Stimulated activated CD8-positive, alpha-beta memory T cell treated with anti-CD3 and anti-CD28 coated beads, Interleukin-15, amount 100 ng/mL, for 48 hours (primary cell): ENCODE measurements around the gene LNX1.
A peak's percentile ranks its signal among the peaks of the same experiment; 100 is the strongest.

ENCODE experiments used
- DNase-seq, 2 donors: peaks; one replicate each; pipeline ENCODE4 v3.0.0-alpha.2; 2020; ENCODE audit warnings: low read depth in 2 of 2

Gene LNX1

DNA sequence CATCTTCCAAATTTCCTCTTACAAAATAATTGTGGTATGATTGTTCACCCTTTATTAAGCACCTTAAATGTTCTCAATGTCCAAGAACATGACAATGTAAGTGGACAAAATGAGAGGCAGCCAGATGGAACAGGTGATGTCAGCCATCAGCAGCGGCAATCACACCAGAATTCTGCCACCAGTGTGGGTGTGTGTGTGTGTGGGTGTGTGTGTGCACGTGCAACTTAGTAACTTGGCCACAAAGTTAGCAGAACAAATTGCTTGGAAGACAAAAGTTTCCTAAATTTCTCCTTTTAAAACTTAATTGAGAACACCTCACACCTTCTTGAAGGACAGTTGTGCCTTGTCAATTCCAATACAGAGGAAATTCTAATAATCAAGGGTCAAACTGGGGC lies 18.7 kb downstream of the LNX1 start:
- DNase-seq: no peak

DNA sequence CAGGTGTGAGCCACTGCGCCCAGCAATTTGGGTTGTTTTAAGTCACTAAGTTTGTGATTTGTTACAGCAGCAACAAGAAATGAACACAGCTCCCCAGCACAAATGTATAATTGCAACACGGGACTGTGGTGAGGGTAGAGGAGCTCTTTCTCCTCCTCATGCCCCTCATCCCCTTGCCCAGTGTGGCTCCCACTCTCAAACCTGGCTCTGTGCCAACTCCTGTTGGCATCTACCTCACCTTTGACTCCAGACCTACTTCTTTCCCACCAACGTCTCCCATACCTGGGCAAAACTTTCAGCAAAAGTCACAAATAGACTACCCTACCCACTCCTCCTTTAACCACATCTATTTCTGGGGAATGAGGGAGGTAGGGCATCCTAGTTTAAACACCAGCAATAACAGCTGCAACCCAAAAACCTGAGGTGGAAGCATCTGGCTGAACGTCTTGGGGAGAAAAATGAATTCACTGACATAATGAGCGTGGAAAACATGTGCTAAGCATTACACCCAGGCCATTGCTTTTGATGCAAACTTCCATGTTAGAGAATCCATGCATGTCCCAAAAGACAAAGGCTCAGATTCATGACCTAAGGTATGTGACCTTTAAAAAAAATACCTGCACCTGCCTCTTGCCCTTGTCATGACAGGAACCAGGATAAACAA lies 19.2 kb downstream of the LNX1 start:
- DNase-seq: no peak

DNA sequence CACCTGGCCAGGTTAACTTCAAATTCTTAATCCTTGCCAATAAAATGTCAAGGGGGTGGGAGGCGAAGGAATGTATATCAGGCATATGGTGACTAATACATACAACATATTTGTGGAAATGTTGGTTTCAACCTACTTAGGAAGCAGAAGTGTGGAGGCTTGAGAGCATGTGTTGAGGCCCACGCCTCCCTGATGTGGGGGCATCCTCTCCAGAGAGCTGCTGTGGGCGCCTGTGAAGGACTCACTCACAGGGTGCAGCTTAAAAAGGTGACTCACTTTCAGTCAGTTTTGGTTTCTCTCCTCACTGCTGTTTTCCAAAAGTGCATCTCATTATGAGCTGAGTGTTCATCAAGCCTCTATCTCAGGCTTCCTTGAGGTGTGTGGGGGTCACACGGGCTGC lies 27.5 kb downstream of the LNX1 start:
- DNase-seq: peak; percentile 13 to 18

DNA sequence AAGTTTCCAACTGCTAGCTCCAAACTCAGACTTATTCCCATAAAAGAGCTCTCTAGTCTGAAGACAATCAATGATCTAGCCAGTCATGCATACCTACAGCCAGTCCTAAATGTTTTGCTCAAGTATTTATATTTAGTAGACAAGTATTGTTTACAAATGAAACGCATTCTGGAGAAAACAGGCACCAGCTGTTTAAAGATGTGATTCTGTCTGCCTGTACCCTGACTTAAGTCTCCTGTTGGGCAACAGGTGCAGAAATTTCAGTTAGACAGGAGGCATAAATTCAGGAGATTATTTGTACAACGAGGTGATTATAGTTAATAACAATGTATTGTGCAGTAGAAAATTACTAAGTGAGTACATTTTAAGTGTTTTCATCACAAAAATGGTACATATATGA lies 28.9 kb downstream of the LNX1 start:
- no peak for DNase-seq

DNA sequence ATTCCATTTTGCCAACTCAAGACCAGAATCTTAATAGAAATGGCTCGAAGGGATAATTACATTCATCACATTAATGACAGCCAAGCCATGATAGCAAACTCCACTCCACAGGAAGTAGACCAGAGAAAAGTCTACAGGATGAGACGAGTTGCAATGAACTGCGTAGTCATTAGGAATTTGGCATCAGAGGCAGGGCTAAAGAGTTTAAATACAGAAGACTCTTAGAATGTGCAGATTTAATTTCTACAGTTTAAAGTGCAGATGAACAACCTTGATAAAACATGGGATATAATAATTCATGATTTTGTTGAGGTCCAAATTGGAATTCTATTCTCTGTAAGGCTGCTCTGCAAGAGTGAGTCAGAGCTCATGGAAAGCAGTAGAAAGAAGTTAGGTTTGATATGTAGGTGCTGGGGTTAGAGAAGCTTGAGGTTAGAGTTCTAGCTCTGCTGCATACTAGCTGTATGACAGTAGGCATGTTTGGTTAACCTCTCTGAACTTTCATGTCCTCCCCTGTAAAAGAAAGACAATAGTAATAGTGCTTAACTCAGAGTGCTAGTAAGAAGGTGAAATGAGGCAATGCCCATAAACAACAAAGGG lies 32.2 kb downstream of the LNX1 start:
- DNase-seq: no peak

DNA sequence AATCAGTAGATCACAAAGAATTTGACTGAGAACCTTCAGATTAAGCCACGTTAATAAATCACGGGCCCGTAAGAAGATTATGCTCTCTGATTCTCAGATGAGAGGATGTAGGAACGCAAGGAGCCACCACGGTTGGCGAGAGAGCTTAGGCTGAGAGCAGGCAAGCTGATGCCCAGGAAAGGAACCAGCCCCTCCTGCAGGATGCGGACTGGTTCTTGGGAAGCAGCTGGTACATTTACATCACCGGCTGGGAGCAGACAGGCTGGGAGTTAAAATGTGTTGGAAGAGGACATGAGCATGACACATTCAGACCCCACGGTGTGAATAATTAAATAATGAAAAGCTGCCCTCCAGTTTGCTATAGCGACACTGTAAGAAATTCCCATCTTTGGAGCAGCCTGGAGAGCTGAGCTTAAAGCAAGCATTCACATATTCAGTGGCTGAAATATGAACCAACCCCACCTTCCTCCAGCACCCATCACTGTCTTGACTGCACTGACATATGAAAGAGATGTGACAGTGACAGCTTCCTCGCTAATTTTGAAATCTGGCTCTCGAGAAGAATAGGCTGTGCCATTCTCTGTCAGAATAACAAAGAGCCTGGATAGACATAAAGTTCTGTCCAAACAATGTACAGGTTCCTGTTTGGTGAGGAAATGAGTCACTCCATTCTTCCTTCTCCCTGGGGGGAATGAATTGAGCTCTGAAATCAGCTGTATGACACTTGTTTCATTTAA lies 33.1 kb downstream of the LNX1 start:
- no peak for DNase-seq

DNA sequence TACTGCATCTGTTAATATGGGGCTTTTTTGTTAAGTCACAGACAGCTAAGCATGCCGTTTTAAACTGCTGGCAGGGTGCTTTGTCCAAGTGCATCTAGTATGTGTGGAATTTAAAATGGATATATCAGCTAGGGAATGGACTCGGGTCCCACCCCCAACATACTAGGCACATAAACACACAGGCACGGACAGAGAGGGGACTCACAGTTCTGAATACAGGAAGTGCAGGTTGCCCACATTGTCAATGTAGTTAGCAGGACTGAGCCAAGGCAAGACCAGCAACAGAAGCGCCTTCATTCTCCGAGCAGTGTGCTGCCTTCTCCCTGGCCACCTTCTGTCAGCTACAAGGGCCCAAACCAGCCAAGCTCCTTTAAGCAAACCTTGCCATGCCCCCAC lies 33.6 kb downstream of the LNX1 start:
- no peak for DNase-seq

DNA sequence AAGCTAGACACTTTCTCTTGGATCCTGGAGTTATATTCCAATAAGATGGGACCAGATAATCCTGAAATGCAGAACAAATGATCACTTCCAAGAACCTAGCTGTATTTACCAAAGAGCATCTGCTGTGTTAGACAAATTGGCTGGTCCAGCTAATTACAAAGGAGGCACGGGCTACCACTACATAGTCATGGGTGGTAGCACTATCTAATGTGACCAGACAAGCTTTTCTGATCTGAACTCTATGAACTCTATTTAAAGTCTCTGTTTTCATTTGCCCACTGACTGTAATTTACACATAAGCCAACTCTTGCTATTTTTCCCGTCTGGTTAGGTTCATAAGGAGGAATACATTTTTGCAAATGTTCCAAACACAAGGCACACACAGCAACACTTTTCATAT lies 34.6 kb downstream of the LNX1 start:
- DNase-seq: no peak

DNA sequence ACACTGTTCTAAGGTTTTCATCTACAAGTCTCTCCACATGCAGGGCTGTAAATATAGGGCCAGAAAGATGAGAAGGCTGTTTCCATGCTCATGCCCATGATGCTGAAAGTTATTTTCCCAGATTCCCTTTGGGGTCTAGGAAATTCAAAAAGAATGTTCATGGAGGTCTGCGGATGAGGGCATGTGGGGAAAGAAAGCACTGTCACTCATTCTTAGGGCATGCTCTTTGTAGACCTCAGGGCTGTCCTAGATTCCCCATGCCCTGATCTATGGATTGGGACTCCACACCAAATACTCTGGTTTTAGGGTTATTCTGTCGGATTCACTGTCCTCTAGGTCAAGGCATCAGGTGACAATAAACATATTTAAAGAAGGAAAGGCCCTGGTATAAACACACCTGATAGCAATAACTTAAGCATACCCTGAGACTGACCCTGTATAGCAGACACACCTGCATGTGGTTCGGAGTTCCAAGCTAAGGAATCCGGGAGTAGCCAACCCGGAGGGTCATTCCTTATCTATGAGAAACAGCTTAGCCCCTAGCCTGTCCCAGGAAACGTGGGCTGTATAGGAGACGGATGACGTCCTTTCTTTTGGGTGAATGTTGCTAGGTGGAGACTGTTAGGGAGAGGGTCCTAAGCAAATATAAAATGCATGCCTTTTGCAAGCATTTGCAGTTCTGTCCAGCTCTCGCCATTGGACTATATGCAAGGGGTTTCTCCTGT lies 37.6 kb downstream of the LNX1 start:
- no peak for DNase-seq

DNA sequence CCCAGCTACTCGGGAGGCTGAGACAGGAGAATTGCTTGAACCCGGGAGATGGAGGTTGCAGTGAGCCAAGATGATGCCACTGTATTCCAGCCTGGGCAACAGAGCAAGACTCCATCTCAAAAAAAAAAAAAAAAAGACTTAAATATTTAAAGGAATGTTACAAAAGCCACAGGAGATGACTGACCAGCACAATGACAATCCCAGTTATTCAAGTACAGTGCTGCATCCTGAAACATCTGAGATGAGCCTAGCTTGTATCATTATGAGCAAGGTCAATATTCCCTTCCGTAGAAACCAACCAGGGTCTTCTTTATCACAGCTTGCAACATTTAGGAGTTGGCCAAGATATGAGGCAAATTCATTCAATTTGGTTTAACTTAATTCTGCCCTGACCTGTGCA lies 38.6 kb downstream of the LNX1 start:
- no peak for DNase-seq

DNA sequence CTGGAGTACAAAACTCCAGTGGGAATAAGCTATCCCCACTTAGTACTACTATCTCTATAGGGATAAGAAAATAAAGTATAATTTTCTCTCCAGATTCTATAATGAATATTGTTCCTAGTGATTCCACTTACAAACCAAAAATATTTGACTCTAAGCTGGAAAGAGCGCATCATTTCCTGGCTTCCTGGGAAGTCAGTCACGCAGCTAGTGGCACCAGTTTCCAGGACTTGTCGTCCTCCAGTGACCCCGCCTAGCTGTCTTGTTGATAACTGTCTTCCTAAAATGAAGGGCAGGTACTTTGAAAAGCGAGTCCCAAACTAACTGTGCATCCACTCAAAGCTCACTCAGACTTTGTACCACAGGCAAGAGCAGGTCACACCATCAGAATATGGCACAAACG lies 39.3 kb downstream of the LNX1 start:
- no peak for DNase-seq

DNA sequence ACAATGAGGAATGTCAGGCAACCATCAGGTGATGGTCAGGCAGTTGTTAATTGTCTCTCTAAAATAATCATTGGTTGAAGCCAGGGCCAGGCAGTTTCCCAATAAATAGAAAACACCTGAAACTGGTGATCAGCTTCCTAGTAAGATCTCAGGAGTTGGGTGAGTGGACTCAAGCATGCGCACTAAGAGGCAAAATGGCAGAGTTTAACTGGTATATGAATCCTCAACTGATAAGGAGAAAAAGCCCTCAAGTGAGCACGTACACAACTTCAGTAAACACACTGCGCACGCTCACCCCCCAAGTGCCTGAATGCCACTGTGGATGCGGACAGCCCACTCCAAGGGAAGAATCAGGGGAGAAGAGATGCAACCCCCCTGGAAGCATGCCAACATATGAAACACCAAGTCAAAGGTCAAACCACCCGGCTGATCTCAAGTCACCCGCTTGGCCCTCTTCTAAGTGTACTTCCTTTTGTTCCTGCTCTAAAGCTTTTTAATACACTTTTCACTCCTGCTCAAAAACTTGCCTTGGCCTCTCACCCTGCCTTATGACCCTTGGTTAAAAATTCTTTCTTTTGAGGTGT lies 39.9 kb downstream of the LNX1 start:
- no peak for DNase-seq

DNA sequence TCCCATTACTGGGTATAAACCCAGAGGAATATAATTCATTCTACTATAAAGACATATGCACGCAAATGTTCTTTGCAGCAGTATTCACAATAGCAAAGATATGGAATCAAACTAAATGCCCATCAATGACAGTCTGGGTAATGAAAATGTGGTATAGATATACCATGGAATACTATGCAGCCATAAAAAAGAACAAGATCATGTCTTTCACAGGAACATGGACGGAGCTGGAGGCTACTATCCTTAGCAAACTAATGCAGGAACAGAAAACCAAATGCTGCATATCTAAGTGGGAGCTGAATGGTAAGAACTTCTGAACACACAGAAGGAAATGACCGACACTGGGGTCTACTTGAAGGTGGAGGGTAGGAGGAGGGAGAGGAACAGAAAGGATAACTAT lies 42.6 kb downstream of the LNX1 start:
- DNase-seq: no peak

DNA sequence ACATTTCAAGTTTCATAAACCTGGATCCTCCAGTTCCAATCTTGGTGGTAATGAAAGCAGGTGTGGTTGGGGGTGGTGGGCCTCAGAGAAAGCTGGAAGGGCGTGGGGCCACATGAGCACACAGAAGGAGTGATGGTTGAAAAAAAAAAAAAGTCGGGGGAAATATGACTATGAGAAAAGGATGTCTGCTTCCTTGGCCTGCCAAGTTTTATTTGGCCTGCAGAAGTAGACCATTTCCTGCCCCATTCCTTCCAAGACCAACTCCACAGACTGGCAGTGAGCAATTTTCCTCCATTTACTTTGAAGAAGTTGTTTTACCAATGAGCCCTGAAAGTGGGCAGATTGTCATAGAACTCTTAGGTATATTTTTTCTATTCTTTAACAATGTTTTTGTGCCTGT lies 43.3 kb downstream of the LNX1 start:
- no peak for DNase-seq

DNA sequence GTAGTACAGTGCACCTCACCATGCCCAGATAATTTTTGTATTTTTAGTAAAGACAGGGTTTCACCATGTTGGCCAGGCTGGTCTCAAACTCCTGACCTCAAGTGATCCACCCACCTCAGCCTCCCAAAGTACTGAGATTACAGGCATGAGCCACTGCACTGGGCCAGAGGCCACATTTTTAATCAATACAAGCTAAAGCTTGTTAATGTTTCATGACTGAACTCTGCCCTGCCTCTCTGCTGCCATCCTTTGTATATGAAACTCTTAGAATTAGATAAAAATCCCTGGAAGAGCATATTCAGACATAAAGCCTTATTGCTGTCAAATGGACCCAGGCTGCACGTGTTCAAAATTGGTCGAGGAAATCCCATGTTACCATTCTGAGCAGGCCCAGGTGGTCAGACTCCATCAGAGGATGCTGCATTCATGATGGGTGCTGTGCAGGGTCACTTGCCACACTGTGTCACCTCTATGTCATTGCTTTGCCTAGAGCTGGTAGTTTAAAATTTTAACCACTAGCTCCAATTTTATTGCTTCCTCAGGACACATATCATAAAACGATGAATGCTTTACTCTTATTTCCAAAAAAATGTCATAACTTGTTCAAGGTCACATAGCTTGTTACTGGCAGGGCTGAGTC lies 45.2 kb downstream of the LNX1 start:
- no peak for DNase-seq

DNA sequence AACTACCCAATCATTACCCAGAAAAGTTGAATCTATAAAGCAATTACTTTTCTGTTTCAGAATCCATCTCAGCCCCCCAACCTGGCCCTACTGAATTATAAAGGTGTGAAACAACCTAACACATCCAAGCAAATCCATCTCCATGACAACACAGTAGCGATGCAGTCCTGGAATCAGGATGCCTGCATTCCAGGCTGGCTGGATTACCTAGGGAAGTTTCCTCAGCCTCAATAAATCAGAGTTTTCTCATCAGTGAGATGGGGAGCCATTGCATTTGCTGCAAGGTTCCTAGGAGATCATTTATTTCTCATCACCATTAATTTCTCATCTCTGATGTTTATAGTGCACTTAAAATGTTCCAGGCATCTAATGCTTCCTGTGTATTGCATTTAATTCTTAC lies 46.0 kb downstream of the LNX1 start:
- DNase-seq: no peak

DNA sequence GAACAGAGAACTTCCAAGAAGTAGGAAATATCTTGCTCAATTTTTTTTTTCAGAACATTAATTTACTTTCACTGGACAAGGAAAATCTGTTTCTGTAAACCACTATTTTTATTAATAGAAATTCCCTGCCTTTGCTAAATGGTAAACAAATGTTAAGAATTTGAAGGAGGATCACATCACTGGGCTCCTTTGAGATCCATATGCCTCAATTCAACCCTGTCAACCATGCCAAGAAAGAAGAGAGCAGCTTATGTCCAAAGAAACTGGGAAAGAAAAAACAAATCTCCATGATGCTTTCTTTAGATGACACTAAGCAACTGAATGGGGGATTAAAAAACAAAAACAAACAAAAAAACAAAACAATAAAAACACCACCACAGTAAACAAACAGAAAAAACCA lies 47.7 kb downstream of the LNX1 start:
- DNase-seq: no peak

DNA sequence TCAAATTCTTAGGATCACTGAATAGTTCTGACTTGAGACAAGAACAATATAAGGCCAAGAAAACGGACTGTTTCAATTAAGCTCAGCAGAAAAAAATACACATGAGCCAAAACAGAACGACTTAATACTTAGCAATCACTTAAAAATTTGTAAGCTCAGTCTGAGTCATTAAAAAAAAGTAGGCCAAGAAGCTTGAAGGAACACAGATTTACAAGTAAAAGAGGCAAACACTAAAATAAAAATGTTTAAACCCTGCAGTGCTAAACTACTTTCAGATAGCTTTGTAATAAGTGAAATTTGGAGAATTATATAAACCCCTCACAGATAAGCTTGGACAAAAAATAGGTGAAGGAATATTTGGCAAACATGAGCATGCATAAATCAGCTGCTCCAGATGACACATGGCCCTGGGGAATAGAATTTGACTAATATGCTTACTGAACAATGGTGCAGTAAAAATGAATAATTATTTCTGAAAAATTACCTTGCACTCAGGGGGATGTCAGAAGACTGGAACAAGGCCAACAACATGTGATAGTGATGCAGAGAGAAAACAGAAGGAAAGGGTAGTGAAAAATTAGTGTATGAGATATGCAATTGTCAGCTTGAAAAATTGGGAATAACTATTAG lies 49.6 kb downstream of the LNX1 start:
- no peak for DNase-seq

DNA sequence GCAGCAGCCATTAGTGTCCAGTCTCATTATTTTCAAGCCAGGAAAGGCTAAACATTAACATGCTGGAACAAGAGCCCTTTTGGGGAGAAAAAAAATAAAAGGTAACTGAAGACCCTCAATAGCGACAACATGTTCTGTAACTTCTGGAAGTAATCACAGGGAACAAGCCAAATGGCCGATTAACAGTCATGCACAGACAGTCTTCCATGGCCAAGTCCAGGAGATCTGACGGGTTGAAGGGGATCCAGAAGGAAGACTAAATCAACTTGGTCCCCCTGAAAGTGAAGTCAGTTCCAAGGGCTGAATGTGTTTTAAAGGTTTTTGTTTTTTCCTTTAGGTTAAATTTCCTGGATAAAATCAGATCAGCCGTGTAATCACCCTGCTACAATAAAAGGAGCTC lies 52.5 kb downstream of the LNX1 start:
- DNase-seq: no peak

DNA sequence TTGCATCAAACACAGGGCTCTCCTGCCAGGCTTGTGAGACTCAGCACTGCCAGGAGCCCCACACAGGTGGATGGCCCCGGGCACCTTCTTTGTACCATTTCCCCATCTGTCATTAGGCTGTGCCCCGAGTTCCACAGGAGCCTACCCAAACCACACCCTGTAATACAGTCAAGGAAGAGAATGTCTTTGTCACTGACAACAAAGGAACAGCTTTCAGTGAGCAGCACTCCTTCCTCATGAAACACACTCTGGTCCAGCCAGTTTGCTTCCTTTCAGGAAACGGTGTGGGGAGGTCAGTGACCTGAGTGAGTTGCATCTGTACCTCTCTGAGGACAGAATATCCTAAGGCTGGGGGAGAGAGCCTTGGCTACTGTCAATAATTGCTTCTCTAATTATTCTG lies 53.7 kb downstream of the LNX1 start:
- DNase-seq: no peak

DNA sequence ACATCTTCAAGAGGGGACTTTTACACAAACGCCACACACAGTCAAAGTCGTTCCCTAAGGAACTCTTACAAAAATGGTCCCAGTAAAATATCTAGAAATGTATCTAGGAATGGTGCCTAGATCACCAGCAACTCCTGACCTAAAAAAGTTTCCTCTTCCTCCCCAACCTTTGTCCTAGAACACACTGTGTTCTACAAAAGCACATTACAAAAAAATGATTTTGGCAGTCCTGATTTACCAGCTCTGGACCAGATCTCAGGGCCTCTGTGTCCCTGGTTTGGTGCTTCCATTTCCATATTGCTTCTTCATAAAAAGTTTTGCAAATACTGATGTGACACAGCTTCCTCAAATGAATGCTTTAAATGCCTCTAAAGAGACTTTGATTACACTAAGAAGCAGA lies 55.0 kb downstream of the LNX1 start:
- no peak for DNase-seq
